HG03521 (cell line): ENCODE measurements around the gene IGFBP5.

ENCODE experiments used
- ATAC-seq: cut with Tn5 transposase; IDR thresholded peaks from one replicate; pipeline ENCODE4 v1.9.1; 2021; ENCODE audit warnings: mild to moderate bottlenecking, moderate library complexity; ENCODE audit not compliant: unreplicated experiment

The IGFBP5 gene

DNA sequence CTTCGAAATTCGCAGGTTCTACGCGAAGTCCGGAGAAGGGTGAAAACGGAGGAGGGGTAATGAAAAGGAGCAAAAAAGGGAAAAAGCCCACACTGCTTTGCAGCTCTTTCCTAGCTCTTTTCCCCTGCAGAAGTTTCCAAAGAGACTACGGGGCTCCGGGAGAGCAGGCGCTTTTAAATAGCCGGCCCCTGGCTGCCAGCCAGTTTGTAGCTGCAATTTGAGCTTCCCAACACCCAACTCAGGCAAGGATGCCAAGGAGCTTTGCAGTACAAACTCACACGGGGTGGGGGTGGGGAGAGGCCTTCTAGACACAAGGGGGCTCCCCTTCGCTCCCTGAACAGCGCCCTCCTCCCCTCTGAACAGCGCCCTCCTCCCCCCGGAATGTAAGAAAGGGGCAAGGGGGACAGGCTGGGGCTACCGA lies at the start of gene IGFBP5:
IGFBP5 (minus strand) TSS at position 149 of the 421 bp plus-strand sequence. CDS start 774 bp downstream, outside the sequence.
- no peak for ATAC-seq

- no peak for ATAC-seq
These were observed 48.4 kb upstream of the IGFBP5 start for GRCh38 chr2:216743781-216744180.

DNA sequence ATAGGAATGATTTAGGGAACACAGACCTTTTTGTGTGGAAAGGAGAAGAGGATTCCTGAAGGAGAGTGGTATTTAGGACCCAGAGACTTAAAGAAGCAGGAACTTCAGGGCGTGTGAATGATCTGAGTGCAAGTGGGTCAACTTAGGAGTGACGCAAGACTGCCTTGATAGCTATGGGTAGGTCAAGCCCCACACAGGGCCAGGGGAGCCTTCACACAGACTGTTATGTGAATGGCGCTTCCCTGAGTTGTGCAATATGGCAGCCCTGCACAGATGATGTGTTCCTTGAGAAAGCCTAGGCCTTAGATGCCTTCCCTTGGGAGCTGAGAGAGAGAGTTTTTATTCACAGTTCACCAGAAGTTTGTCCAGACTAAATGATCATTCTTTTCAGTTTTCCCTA lies 47.1 kb upstream of the IGFBP5 start:
- no peak for ATAC-seq

DNA sequence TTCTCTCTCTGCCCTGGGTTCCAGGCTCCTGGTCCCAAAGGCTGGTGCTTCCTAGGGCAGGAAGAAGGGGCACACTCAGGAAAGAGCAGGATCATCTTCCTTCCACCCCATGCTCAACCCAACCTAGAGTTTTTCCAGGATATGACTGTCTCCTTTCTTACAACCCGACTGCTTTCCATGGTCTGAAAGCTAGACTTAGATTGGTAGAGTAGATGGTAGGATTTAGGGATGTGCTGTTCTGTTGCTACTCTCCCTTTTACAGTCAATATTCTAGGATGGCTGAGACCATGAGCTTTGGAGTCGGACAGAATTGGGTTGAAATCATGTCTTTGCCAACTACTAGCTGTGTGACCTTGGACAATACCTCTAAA lies 45.9 kb upstream of the IGFBP5 start:
- no peak for ATAC-seq

GRCh38 chr2:216740557-216741222 lies 45.3 kb upstream of the IGFBP5 start:
- ATAC-seq = no peak

DNA sequence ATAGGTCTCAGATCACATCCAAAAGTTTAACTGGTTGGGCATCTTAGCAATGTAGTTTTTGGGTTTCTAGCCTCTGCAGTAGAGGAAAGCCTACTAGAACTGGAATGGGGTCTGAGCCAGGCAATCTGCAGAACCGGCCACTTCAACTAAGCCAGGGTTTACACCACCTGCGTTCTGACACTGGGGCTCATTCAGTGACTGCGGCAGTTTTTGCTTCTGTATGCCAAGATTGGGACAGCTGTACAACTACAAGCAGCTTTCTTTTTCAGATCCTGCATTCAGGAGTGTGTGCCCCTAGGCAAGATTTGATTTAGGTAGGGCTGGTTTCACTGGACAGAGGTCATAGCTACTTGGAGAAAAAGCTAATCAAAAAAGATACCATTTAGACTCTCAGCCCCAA lies 43.7 kb upstream of the IGFBP5 start:
- ATAC-seq = no peak

GRCh38 chr2:216737676-216738075 lies 42.3 kb upstream of the IGFBP5 start:
- no peak for ATAC-seq

- no peak for ATAC-seq
These were observed 41.0 kb upstream of the IGFBP5 start for GRCh38 chr2:216736326-216736725.

DNA sequence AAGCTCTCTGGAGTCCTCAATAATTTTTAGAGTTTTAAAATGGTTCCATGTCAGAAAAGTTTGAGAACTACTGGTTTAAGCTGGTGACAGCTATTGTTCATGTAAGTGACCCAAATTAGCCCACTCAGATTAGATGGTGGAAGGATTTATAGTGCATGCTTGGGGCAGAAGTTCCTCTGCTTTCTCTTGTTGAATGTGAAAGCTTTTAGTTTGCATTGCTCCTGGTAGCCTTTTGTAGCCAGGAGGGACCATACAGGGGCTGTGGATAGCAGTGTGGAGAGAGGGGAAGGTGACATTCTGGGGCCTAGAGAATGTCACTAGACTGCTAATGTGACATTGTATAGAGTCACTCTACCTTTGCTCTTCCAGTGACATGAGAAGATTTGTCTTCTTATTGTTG lies 40.3 kb upstream of the IGFBP5 start:
- ATAC-seq = no peak

GRCh38 chr2:216735086-216735485 lies 39.7 kb upstream of the IGFBP5 start:
- ATAC-seq = no peak

DNA sequence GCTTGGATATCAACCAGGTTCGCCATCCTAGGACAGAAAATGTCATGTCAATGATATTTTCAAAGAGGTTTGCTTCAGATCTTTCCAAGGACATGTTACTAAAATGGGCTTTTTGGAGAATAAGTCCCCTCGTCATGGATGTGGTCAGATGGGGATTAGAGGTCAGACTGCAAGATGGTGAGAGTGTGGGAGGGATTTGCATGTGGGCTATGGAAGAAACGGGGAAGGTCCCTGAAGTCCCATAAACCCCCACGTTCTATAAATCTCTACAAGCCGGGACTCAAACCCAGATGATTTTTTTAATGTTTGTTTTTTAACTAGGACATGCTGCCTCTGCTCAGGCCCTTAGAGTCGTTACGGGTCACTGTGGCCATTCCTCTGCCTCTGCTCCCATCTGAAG lies 37.7 kb upstream of the IGFBP5 start:
- ATAC-seq = no peak

DNA sequence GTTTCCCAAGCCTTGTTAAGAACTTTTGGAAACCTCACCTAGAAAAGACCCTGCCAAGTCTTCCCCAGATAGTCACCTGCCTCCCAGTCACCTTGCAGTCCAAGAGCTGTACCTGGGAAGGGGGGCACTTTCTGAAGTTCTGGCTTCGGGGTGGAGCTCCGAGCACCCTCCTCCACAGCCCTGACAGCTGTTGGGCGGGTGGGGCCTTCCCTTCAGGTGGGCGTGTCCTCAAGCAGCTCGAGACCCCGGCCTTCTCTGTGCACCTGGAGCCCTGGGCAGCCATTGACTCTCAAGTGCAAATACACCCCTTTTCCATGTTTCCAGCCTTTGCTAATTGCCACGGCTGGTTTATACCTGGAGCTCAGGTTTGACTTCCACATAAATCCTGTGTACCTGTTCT lies 37.0 kb upstream of the IGFBP5 start:
- no peak for ATAC-seq

DNA sequence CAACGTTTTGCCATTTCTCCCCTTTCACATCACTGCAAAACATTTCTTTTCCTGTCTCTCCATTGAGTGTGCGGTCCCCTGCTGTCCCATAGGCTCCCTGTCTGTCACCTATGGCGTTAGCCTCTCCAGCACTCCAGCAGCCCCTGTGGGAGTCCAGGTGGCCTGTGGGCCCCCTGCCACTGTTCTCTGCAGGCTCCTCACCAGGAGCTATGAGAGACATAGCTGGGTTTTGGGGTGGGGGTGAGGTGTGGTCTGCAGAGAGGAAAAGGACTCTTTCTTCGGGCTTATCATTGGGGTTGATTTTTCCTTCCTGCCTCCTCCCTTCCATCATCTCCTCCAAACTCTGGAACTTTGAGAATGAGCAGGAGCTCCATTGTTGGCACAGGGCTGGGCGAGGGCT lies 36.1 kb upstream of the IGFBP5 start:
- ATAC-seq = no peak

DNA sequence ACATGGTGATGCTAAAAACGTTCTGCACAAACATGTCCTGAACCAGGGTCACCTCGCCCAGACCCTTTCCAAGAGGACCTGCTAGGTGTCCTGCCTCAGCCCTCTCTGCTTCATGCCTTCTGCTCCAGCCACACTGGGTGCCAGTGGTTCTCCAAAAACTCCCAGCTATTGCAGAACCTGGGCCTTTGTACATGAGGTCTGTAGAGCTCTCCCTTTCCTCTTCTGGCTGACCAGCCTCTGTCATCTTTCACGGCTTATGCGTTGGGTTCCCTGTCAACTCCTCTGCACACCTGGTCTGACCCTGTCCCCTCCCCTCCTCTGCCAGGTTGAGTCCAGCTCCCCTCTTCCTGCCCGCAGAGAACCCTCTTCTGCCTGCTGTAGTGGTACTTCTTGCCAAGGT lies 35.5 kb upstream of the IGFBP5 start:
- ATAC-seq = no peak

DNA sequence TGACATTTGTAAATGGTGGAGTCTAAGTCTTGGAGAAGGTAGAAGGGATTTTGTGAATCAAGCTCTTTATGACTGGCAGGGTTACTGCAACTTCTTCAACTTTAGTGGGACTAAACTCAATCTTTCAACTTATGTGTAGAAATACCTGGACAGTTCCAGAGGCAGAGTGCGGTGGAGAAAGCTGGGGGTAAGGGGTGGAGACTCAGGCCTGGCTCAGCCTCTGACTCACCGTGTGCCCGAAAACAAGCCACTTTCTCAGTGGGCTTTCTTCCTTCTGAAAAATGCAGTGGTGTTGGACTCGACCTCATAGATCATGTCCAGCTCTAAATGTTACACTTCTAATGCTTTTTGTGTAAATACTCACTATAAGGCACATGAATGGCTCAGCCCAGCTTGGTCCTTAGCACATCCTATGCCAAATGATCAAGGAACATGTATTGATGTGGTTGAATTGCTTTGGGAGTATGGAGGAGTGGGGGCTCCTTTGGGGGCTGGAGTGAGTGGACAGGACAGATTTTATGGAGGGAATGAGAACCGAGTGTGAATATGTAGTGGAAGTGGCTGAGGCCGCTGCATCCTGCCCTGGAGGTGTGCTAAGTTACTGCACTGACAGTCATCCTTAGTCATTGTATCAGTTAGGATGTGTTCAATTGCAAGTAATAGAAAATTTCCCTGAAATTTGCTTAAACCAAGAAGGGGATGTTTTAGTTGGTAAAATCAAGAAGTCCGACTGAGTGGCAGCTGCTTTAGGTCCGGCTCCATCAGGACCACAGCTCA lies 32.2 kb upstream of the IGFBP5 start:
- ATAC-seq = no peak

DNA sequence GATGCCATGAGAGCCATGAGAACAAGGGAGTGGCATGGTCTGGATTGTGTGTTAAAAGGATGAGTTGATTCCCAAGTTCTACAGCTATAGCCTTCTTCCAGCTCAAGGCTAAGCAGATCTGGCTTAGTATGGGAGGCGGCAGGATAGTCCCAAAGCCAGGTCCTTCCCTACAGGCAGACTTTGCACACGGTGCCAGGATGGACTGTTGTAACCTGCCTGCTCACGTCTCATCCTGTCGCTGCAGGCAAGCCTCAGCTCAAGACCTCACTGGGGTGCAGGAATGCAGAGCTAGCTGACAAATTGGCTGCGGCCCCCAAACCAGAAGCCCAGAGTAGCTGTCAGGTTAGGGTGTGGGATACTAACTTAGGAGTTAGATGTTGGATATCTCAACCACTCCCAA lies 28.8 kb upstream of the IGFBP5 start:
- no peak for ATAC-seq

DNA sequence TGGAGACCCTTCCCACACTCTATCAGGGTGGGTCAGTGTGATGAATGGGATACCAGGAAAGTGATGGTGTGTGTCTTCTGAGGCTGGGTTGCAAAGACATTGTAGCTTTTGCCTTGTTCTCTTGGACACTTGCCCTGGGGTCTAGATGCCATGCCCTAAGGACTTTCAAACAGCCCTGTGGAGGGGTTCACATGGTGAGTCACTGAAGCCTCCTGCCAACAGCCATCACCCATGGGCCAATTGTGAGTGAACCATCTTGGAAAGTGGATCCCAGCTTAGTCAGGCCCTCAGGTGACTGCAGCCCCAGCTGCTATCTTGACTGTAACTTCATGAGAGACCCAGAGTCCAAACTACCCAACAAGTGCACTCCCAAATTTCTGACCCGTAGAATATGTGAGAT lies 25.8 kb upstream of the IGFBP5 start:
- ATAC-seq = no peak

- no peak for ATAC-seq
These were observed 25.4 kb upstream of the IGFBP5 start for GRCh38 chr2:216720722-216721121.

DNA sequence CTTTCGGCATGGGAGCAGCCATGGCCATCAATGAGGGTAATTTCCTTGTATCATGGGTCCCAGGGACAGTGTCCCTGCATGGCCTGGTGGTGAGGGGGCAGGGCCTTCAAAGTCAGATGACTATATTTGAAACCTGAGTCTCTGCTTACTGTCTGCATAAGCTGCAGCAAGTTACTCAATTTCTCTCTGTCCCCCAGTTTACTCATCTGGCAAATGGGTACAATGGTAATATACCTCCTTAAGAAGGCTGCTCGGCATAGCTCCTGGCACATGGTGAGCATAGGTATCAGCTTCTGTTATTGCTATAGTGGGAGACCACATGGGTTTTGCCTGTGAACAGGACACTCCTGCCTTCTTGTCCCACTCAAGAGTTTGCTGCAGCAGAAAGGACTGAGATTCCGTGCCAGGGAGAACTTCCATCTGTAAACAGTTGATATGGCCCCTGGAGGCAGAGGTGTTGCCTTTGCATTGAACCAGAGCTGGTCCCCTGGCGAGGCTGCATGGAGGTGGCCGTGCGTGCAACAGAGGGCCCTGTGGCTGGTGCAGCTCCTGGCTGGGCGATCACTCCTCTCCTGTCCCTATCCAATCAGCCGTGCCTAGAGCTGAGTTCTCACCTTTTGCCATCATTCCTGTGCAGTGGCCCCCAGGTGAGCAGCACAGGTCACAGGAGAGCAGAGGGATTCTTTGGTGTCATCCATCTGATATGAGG lies 22.7 kb upstream of the IGFBP5 start:
- no peak for ATAC-seq

GRCh38 chr2:216717491-216717901 lies 22.1 kb upstream of the IGFBP5 start:
- ATAC-seq = no peak

- ATAC-seq = no peak
These were observed 20.8 kb upstream of the IGFBP5 start for GRCh38 chr2:216716109-216716508.

DNA sequence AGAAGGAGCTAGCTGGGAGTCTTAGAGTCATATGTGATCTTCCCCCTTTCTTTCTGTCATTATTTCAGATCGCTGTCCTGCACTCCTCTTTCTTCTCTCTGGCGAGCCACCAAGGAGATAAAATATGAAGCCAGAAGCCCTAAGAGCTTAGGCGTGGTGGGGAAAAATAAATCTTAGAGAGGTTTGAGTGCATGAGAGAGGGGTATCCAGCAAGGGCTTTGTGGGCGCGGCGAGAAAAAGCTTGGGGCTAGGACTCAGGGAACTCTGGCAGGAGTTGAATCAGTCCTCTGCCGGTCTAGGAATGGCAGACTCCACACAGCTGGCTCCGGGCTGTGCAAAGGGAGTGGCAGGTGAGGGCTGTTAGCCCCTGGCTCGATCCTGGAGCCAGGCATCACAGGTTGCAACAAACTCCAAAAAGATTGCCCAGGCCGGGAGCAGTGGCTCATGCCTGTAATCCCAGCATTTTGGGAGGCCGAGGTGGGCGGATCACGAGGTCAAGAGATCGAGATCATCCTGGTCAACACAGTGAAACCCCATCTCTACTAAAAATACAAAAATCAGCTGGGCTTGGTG lies 20.1 kb upstream of the IGFBP5 start:
- ATAC-seq = no peak
